Spleen (tissue), 7 donors: ENCODE measurements around the gene TMEM63B.

Experiments used
- POLR2A ChIP-seq, 3 donors: fragments of 450-650 bp; IDR thresholded peaks; one replicate each; pipeline ENCODE4 v1.5.1; 2017; ENCODE audit warnings: antibody characterized with exemption in 3 of 3, mild to moderate bottlenecking in 1 of 3
- POLR2AphosphoS5 ChIP-seq, 3 donors: sonication (generic); formaldehyde crosslinking; IDR thresholded peaks; one replicate each; pipeline ENCODE4 v1.5.1; 2017; ENCODE audit warnings: antibody characterized with exemption in 3 of 3
- TF ChIP-seq, protein P1 (sequence below), 11 experiments: fragments of 200-600 bp in 7 of 11; fragments of 450-650 bp in 4 of 11; sonication (generic) in 4 of 11; IDR thresholded peaks in 8 of 11; conservative IDR thresholded peaks in 3 of 11; 1 replicate in 7 of 11; 2 replicates in 4 of 11; pipeline versions ENCODE4 v1.4.0 to v1.8.0; 2016 to 2021; ENCODE audit warnings: antibody characterized with exemption in 11 of 11, inconsistent platforms in 4 of 11, mild to moderate bottlenecking in 1 of 11
- donor health status: DM: no; HTN: no; CAD: no; lungs with moderate emphysema.
- donor health status: DM: no; HTN: no; CAD: no.
- donor health status: DM: no; HTN: no; CAD: no.

DNA sequence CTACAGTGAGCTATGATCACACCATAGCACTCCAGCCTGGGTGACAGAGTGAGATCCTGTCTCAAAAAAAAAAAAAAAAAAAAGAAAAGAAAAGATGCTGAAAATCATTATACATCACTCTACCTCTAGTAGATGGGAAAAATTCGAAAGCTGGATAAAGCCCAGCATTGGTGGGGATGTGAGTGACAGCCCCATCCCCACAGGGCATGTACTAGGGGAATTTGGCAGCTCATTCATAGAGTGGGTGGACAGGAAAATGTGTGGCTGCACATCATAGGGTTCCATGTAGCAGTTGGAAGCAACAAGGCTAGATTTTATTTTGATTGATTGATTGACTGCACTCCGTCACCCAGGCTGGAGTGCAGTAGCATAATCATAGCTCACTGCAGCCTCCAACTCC lies 42.1 kb upstream of the TMEM63B start:
- TF ChIP-seq POLR2AphosphoS5 (IDR thresholded peaks at IDR 0.05), result no peak
- TF ChIP-seq, protein P1, sequence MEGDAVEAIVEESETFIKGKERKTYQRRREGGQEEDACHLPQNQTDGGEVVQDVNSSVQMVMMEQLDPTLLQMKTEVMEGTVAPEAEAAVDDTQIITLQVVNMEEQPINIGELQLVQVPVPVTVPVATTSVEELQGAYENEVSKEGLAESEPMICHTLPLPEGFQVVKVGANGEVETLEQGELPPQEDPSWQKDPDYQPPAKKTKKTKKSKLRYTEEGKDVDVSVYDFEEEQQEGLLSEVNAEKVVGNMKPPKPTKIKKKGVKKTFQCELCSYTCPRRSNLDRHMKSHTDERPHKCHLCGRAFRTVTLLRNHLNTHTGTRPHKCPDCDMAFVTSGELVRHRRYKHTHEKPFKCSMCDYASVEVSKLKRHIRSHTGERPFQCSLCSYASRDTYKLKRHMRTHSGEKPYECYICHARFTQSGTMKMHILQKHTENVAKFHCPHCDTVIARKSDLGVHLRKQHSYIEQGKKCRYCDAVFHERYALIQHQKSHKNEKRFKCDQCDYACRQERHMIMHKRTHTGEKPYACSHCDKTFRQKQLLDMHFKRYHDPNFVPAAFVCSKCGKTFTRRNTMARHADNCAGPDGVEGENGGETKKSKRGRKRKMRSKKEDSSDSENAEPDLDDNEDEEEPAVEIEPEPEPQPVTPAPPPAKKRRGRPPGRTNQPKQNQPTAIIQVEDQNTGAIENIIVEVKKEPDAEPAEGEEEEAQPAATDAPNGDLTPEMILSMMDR (IDR thresholded peaks at IDR 0.05 in 8 of 11, conservative IDR thresholded peaks at IDR 0.05 in 3 of 11), result no peak
- TF ChIP-seq POLR2A (IDR thresholded peaks at IDR 0.05), result no peak
